DND-41 (cell line): ENCODE data around the gene HLA-DMA.

Source experiments
- CTCF ChIP-seq: IDR thresholded peaks from 2 replicates; pipeline ENCODE4 v1.5.1; 2012; ENCODE audit warnings: borderline replicate concordance, low read length, moderate library complexity, mild to moderate bottlenecking; ENCODE audit not compliant: poor library complexity, severe bottlenecking; ENCODE audit errors: extremely low read depth
- EZH2 ChIP-seq: IDR thresholded peaks from 3 replicates; pipeline ENCODE4 v1.6.1; 2012; ENCODE audit warnings: borderline replicate concordance, low read depth, mild to moderate bottlenecking, moderate library complexity, low read length, inconsistent platforms; ENCODE audit not compliant: severe bottlenecking

- TF ChIP-seq CTCF: no peak
- no peak for TF ChIP-seq EZH2
Observed at GRCh38 chr6:32953775-32954174, 878 bp upstream of the HLA-DMA start.
